Endothelial cell of umbilical vein (primary cell): Measurements from ENCODE around the gene LOXHD1. TPM values are rescaled to one million over a fixed set of nuclear protein-coding genes. Genes with fewer than 3 reads are reported as not detected.

Experiments used
- BruUV-seq: library from RNA; stranded (reverse); fragments of 400-500 nt; replicated peaks from 2 replicates; lab custom pipeline; 2021; lab: Mats Ljungman, UMichigan
- CTCF ChIA-PET: fragments of 300-600, 350-600 bp; sonication (Branson Sonifier 250); formaldehyde crosslinking; loops from one replicate; lab custom pipeline; 2021; ENCODE audit warnings: antibody characterized with exemption, inconsistent platforms; lab: Charles Lee
- POLR2A ChIA-PET: fragments of 300-600, 350-600 bp; sonication (Branson Sonifier 250); formaldehyde crosslinking; loops from one replicate; lab custom pipeline; 2021; ENCODE audit warnings: antibody characterized with exemption, inconsistent platforms; lab: Charles Lee
- DNase-seq: peaks from one replicate; pipeline ENCODE4 v3.0.0-alpha.2; 2011; ENCODE audit warnings: low read depth, low spot score
- FAIRE-seq: peaks from 2 replicates; lab custom pipeline; 2011; peaks lifted over from hg19 to GRCh38; lab: Jason Lieb, UNC
- H2AFZ ChIP-seq: 2 replicates; pipeline ENCODE4 v1.6.0; 2012; ENCODE audit warnings: low read depth, low read length, control low read depth, inconsistent platforms
- H3K27ac ChIP-seq: 2 replicates; pipeline ENCODE4 v1.5.1; 2011; ENCODE audit warnings: low read depth, mild to moderate bottlenecking, control low read depth, low read length, moderate library complexity; ENCODE audit not compliant: insufficient read depth
- H3K27me3 ChIP-seq, 2 experiments: 2 replicates each; pipeline versions ENCODE4 v1.6.0 to v1.6.1; 2011; ENCODE audit warnings: low read length in 2 of 2, mixed read lengths in 1 of 2; ENCODE audit not compliant: control insufficient read depth in 2 of 2, insufficient read depth in 2 of 2
- H3K36me3 ChIP-seq, 2 experiments: 2 replicates in 1 of 2; 3 replicates in 1 of 2; pipeline ENCODE4 v1.5.1; 2011; ENCODE audit warnings: low read length in 2 of 2, mild to moderate bottlenecking in 1 of 2, moderate library complexity in 1 of 2; ENCODE audit not compliant: control insufficient read depth in 2 of 2, insufficient read depth in 2 of 2; ENCODE audit errors: extremely low read depth in 1 of 2
- H3K4me1 ChIP-seq: 3 replicates; pipeline ENCODE4 v1.5.1; 2011; ENCODE audit warnings: mild to moderate bottlenecking, low read length; ENCODE audit not compliant: control insufficient read depth, insufficient read depth; ENCODE audit errors: extremely low read depth
- H3K4me2 ChIP-seq: 2 replicates; pipeline ENCODE4 v1.6.1; 2011; ENCODE audit warnings: low read length, control low read depth, mixed read lengths; ENCODE audit not compliant: insufficient read depth
- H3K4me3 ChIP-seq, 3 experiments: fragments of 200-600 bp in 1 of 3; sonication (generic), shearing (Covaris generic) in 1 of 3; replicated peaks in 1 of 3; 2 replicates each; pipeline ENCODE4 v1.5.1; 2011 to 2016; ENCODE audit warnings: control low read depth in 3 of 3, low read length in 3 of 3, mild to moderate bottlenecking in 2 of 3, inconsistent platforms in 1 of 3, low read depth in 1 of 3, moderate library complexity in 1 of 3; ENCODE audit not compliant: insufficient read depth in 1 of 3
- H3K79me2 ChIP-seq: 2 replicates; pipeline ENCODE4 v1.6.0; 2012; ENCODE audit warnings: low read length, inconsistent platforms; ENCODE audit not compliant: control insufficient read depth, insufficient read depth
- H3K9ac ChIP-seq: replicated peaks from 2 replicates; pipeline ENCODE3; 2011; ENCODE audit warnings: low read length, control low read depth; ENCODE audit not compliant: insufficient read depth; ENCODE audit errors: extremely low read depth
- H3K9me1 ChIP-seq: replicated peaks from 3 replicates; pipeline ENCODE4 v1.6.0; 2011; ENCODE audit warnings: mild to moderate bottlenecking, low read length; ENCODE audit not compliant: control insufficient read depth, insufficient read depth; ENCODE audit errors: extremely low read depth
- H3K9me3 ChIP-seq: replicated peaks from 2 replicates; pipeline ENCODE4 v1.5.1; 2012; ENCODE audit warnings: low read length, inconsistent platforms; ENCODE audit not compliant: control insufficient read depth, insufficient read depth
- H4K20me1 ChIP-seq: replicated peaks from 2 replicates; pipeline ENCODE3; 2011; ENCODE audit warnings: mild to moderate bottlenecking, low read length; ENCODE audit not compliant: control insufficient read depth, insufficient read depth; ENCODE audit errors: extremely low read depth
- CTCF ChIP-seq, 2 donors: IDR thresholded peaks; 1 replicate in 1 of 2; 2 replicates in 1 of 2; pipeline ENCODE4 v1.5.1; 2011; ENCODE audit warnings: low read length in 2 of 2, mild to moderate bottlenecking in 2 of 2, moderate library complexity in 2 of 2, control low read depth in 1 of 2, inconsistent platforms in 1 of 2, low read depth in 1 of 2; ENCODE audit not compliant: insufficient read depth in 1 of 2; ENCODE audit errors: extremely low read depth in 1 of 2
- EZH2 ChIP-seq: IDR thresholded peaks from 2 replicates; pipeline ENCODE4 v1.6.1; 2012; ENCODE audit warnings: borderline replicate concordance, low read depth, mild to moderate bottlenecking, moderate library complexity, low read length, inconsistent platforms; ENCODE audit not compliant: severe bottlenecking
- FOS ChIP-seq: IDR thresholded peaks from 2 replicates; pipeline ENCODE4 v1.6.1; 2011; ENCODE audit warnings: mild to moderate bottlenecking, low read length, moderate library complexity, borderline replicate concordance; ENCODE audit not compliant: insufficient read depth
- GATA2 ChIP-seq: IDR thresholded peaks from 2 replicates; pipeline ENCODE4 v1.7.0; 2011; ENCODE audit warnings: low read depth, mild to moderate bottlenecking, moderate library complexity, mixed read lengths, low read length; ENCODE audit not compliant: insufficient read length, insufficient read depth
- JUN ChIP-seq: IDR thresholded peaks from 2 replicates; pipeline ENCODE4 v1.6.1; 2011; ENCODE audit warnings: borderline replicate concordance, low read depth; ENCODE audit not compliant: insufficient read length, insufficient read depth
- MYC ChIP-seq: IDR thresholded peaks from one replicate; pipeline ENCODE4 v1.6.1; 2011; ENCODE audit warnings: mild to moderate bottlenecking, low read depth, low read length
- POLR2A ChIP-seq: IDR thresholded peaks from 2 replicates; pipeline ENCODE4 v1.6.1; 2012; ENCODE audit warnings: low read depth, mild to moderate bottlenecking, control low read depth, low read length
- POLR2AphosphoS5 ChIP-seq: IDR thresholded peaks from 2 replicates; pipeline ENCODE4 v1.6.1; 2012; ENCODE audit warnings: low read depth, mild to moderate bottlenecking, control low read depth, low read length, moderate library complexity; ENCODE audit not compliant: insufficient read depth
- dilution Hi-C: fragments of 300-500 bp; cut with MboI; formaldehyde crosslinking; loops from one replicate; pipeline ENCODE4 v1.15.0; 2019; ENCODE audit warnings: low sequenced_read_pairs; ENCODE audit not compliant: extremely low pct_ligation_motif_present
- intact Hi-C: fragments of 100-400 bp; cut with micrococcal nuclease; formaldehyde crosslinking; loops from one replicate; pipeline ENCODE4 v1.10.0; 2022
- polyA plus RNA-seq, 4 experiments: library from polyadenylated mRNA; depleted of rRNA in 3 of 4; stranded (reverse) in 3 of 4; unstranded in 1 of 4; fragments of >200 nt; gene quantifications; 2 replicates each; pipeline versions ENCODE4 v1.2.1 to v1.2.3, GENCODE V29; 2011 to 2012; ENCODE audit warnings: missing spikeins in 1 of 4
- total RNA-seq: library from RNA; stranded (reverse); gene quantifications from 2 replicates; pipeline ENCODE4 v1.2.3, GENCODE V29; 2021
- TF ChIP-seq, protein P1 (sequence below): IDR thresholded peaks from 2 replicates; pipeline ENCODE4 v1.6.1; 2011; ENCODE audit not compliant: insufficient read depth, insufficient read length

The LOXHD1 gene
- total and polyA plus RNA-seq, 2 donors (not counting 3 experiments of a cell fraction or from before 2014, with no cell fraction given) = not detected

- no peak for FAIRE-seq
- CTCF ChIA-PET = no interaction called here
- POLR2A ChIA-PET = no interaction called here
Measured at GRCh38 chr18:46456691-46457090, 200.3 kb downstream of the LOXHD1 start.

GRCh38 chr18:46452820-46453219, 204.2 kb downstream of the LOXHD1 start:
- H3K4me2 ChIP-seq = no peak overlapping the region
- H3K9me1 ChIP-seq = no peaks in the 10 kb centered on the region
- no peaks in the 10 kb centered on the region for H3K9me3 ChIP-seq
- no peaks in the 10 kb centered on the region for H4K20me1 ChIP-seq
- H3K27me3 ChIP-seq = no peaks in the 10 kb centered on the region
- H2AFZ ChIP-seq = no peak overlapping the region
- no peak for FAIRE-seq
- dilution Hi-C loops (no loop called here), intact Hi-C loops (no loop called here)
- H3K27ac ChIP-seq = no peak overlapping the region
- CTCF ChIA-PET = no interaction called here
- no peaks in the 10 kb centered on the region for H3K79me2 ChIP-seq
- TF ChIP-seq JUN (no peak), EZH2 (no peak), GATA2 (no peak), MYC (no peak), CTCF (IDR thresholded peaks at IDR 0.05; ENCODE audit: extremely low read depth in 1 of 2, insufficient read depth in 1 of 2, low read depth in 1 of 2, low read length in 2 of 2) (no peak), POLR2AphosphoS5 (no peak), POLR2A (no peak), FOS (no peak)
- TF ChIP-seq, protein P1, sequence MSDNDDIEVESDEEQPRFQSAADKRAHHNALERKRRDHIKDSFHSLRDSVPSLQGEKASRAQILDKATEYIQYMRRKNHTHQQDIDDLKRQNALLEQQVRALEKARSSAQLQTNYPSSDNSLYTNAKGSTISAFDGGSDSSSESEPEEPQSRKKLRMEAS = no peak
- BruUV-seq = no TSS peak
- H3K36me3 ChIP-seq = no peaks in the 10 kb centered on the region
- H3K4me1 ChIP-seq = no peaks in the 10 kb centered on the region
- H3K4me3 ChIP-seq = no peak overlapping the region
- POLR2A ChIA-PET = no interaction called here
- H3K9ac ChIP-seq = no peak overlapping the region
- DNase-seq = no peak

More at GRCh38 chr18:46456691-46457090, 200.3 kb downstream of the LOXHD1 start:
- no peak for DNase-seq
- intact Hi-C loops (no loop called here), dilution Hi-C loops (no loop called here)
- BruUV-seq = no TSS peak
- H3K79me2 ChIP-seq = no peaks in the 10 kb centered on the region
- no peak overlapping the region for H3K4me3 ChIP-seq
- H3K9me3 ChIP-seq = no peaks in the 10 kb centered on the region
- no peak overlapping the region for H2AFZ ChIP-seq
- H3K4me2 ChIP-seq = no peak overlapping the region
- no peak overlapping the region for H3K9ac ChIP-seq
- H4K20me1 ChIP-seq = no peaks in the 10 kb centered on the region
- no peaks in the 10 kb centered on the region for H3K36me3 ChIP-seq
- H3K4me1 ChIP-seq = no peaks in the 10 kb centered on the region
- no peaks in the 10 kb centered on the region for H3K9me1 ChIP-seq
- TF ChIP-seq POLR2AphosphoS5 = no peak
- TF ChIP-seq EZH2 = no peak
- no peak for TF ChIP-seq GATA2
- TF ChIP-seq MYC = no peak
- no peak for TF ChIP-seq FOS
- no peak overlapping the region for H3K27ac ChIP-seq
- H3K27me3 ChIP-seq = no peaks in the 10 kb centered on the region
